Measurements from ENCODE around the gene NMT2.

DNA sequence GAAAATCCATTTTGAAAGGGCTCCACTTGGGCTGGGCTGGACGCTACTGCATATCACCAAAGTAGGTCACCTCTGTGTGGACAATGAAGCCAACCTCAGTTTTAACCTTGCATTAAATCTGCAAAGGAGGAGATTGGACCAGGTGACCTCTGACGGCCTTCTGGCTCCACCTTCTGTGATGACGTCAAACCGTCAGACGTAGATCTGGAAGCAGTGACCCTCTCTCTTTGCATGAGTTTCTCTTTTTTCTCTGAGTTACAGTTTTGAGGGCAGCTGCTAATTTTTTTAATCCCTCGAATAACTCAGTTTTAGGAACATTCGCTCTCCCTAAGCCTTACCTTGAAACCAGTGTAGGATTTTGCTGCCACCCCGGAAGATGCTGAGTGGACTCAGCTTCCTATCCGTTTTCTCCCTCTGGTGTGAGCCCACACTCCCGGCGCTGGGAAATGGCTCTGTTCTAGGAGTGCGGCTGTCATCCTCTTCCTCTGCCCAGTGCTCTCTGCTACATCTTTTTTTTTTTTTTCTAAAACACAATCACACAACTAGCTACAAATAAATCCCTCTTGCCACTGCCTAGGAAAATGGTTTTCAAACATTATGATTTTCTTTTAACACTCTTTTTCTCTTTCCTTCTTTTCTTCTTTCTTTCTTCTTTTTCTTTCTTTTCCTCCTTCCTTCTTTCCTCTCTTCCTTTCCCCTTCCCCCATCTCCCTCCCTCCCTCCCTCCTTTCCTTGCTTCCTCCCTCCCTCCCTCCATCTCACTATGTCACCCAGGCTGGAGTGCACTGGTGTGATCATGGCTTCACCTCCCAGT lies 27.7 kb upstream of the NMT2 start:
- TF ChIP-seq, protein P1, sequence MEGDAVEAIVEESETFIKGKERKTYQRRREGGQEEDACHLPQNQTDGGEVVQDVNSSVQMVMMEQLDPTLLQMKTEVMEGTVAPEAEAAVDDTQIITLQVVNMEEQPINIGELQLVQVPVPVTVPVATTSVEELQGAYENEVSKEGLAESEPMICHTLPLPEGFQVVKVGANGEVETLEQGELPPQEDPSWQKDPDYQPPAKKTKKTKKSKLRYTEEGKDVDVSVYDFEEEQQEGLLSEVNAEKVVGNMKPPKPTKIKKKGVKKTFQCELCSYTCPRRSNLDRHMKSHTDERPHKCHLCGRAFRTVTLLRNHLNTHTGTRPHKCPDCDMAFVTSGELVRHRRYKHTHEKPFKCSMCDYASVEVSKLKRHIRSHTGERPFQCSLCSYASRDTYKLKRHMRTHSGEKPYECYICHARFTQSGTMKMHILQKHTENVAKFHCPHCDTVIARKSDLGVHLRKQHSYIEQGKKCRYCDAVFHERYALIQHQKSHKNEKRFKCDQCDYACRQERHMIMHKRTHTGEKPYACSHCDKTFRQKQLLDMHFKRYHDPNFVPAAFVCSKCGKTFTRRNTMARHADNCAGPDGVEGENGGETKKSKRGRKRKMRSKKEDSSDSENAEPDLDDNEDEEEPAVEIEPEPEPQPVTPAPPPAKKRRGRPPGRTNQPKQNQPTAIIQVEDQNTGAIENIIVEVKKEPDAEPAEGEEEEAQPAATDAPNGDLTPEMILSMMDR (IDR thresholded peaks at IDR 0.05), result no peak
- no peak for TF ChIP-seq POLR2A (IDR thresholded peaks at IDR 0.05)
